Lung (tissue), 12 donors: ENCODE results near the gene CD22. TPM values are rescaled to one million over a fixed set of nuclear protein-coding genes. Genes with fewer than 3 reads are reported as not detected.
A peak's percentile ranks its signal among the peaks of the same experiment; 100 is the strongest.

ENCODE experiments used
- ATAC-seq: fragments of 200-7000 bp; cut with Tn5 transposase; one replicate; pipeline ENCODE4 v1.9.1; 2020; ENCODE audit warnings: moderate number of reproducible peaks; ENCODE audit not compliant: insufficient read depth, low FRiP score
- DNase-seq, 3 donors: peaks; one replicate each; pipeline ENCODE4 v3.0.0-alpha.2; 2013 to 2017
- H3K27ac ChIP-seq, 2 donors: one replicate each; pipeline ENCODE4 v1.5.1; 2013; ENCODE audit warnings: mild to moderate bottlenecking in 2 of 2, moderate library complexity in 2 of 2, control low read depth in 1 of 2, inconsistent platforms in 1 of 2, low read depth in 1 of 2, low read length in 1 of 2
- H3K27me3 ChIP-seq, 3 donors: one replicate each; pipeline ENCODE4 v1.5.1; 2013; ENCODE audit warnings: low read length in 2 of 3; ENCODE audit not compliant: control insufficient read depth in 3 of 3, insufficient read depth in 3 of 3
- H3K36me3 ChIP-seq, 4 donors: one replicate each; pipeline ENCODE4 v1.5.1; 2013; ENCODE audit warnings: low read length in 4 of 4, mild to moderate bottlenecking in 1 of 4, moderate library complexity in 1 of 4; ENCODE audit not compliant: control insufficient read depth in 4 of 4, insufficient read depth in 4 of 4
- H3K4me1 ChIP-seq, 5 donors: one replicate each; pipeline ENCODE4 v1.5.1; 2013; ENCODE audit warnings: low read length in 5 of 5, mild to moderate bottlenecking in 2 of 5, moderate library complexity in 1 of 5; ENCODE audit not compliant: control insufficient read depth in 5 of 5, insufficient read depth in 5 of 5
- H3K4me3 ChIP-seq: one replicate; pipeline ENCODE4 v1.5.1; 2013; ENCODE audit warnings: mild to moderate bottlenecking, control low read depth, moderate library complexity
- H3K9ac ChIP-seq, 2 donors: one replicate each; pipeline ENCODE4 v1.5.1; 2013; ENCODE audit warnings: low read length in 2 of 2, control low read depth in 1 of 2; ENCODE audit not compliant: insufficient read depth in 1 of 2
- H3K9me3 ChIP-seq, 4 donors: one replicate each; pipeline ENCODE4 v1.5.1; 2013; ENCODE audit warnings: low read length in 3 of 4, mild to moderate bottlenecking in 1 of 4, moderate library complexity in 1 of 4; ENCODE audit not compliant: control insufficient read depth in 4 of 4, insufficient read depth in 3 of 4
- CTCF ChIP-seq: IDR thresholded peaks from 2 replicates; pipeline ENCODE4 v1.5.1; 2012; ENCODE audit warnings: mild to moderate bottlenecking; ENCODE audit errors: control extremely low read depth, extremely low read depth
- WGBS, 2 donors: extraction: QIAGEN DNeasy Blood & Tissue Kit; methylation state at CpG; one replicate each; pipeline ENCODE4 v1.1.7; 2013; 5-methylcytosine and 5-hydroxymethylcytosine counted together
- polyA plus RNA-seq, 2 donors: library from polyadenylated mRNA; stranded (reverse); fragments of 200-250 nt; gene quantifications; one replicate each; pipeline ENCODE4 v1.2.1, GENCODE V29; 2013
- total RNA-seq, 2 donors: library from RNA; depleted of rRNA in 1 of 2; stranded (reverse); fragments of >200 nt in 1 of 2; gene quantifications; one replicate each; pipeline ENCODE4 v1.2.1, GENCODE V29; 2014 to 2021
- donor health status: control.
- donor health status: control.
- donor health status: Bipolar disorder and iron deficiency.
- donor health status: healthy.
- donor health status: DM: yes; HTN: yes; CAD: no.

Gene CD22
- total and polyA plus RNA-seq, 4 donors: 4.7 to 53.8 (median 30.7) TPM

DNA sequence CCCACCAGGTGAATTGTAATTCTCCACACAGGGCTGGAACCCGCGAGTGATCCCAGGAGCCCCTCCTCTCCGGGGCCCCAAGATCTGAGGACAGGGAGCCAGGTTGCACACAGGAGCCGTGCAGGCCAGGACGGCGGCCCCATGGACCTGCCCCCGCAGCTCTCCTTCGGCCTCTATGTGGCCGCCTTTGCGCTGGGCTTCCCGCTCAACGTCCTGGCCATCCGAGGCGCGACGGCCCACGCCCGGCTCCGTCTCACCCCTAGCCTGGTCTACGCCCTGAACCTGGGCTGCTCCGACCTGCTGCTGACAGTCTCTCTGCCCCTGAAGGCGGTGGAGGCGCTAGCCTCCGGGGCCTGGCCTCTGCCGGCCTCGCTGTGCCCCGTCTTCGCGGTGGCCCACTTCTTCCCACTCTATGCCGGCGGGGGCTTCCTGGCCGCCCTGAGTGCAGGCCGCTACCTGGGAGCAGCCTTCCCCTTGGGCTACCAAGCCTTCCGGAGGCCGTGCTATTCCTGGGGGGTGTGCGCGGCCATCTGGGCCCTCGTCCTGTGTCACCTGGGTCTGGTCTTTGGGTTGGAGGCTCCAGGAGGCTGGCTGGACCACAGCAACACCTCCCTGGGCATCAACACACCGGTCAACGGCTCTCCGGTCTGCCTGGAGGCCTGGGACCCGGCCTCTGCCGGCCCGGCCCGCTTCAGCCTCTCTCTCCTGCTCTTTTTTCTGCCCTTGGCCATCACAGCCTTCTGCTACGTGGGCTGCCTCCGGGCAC, 22.6 kb downstream of the CD22 start:
- Histone ChIP-seq H3K27ac (no peak overlapping the region), H3K4me3 (no peak overlapping the region), H3K9me3 (no peaks in the 10 kb centered on the region), H3K27me3 (no peaks in the 10 kb centered on the region), H3K9ac (no peak overlapping the region), H3K36me3 (no peaks in the 10 kb centered on the region), H3K4me1 (peaks cover 0 to 26% (median 0%) of the 10 kb centered on the region in 5 donors)
- DNase-seq: no peak
- TF ChIP-seq CTCF: no peak
- 94 to 97% methylated on average over 46 to 47 of the region's 47 CpGs for WGBS, 2 donors
- no peak for ATAC-seq

DNA sequence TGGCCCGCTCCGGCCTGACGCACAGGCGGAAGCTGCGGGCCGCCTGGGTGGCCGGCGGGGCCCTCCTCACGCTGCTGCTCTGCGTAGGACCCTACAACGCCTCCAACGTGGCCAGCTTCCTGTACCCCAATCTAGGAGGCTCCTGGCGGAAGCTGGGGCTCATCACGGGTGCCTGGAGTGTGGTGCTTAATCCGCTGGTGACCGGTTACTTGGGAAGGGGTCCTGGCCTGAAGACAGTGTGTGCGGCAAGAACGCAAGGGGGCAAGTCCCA, 23.1 kb downstream of the CD22 start:
- no peaks in the 10 kb centered on the region for H3K36me3 ChIP-seq
- no peaks in the 10 kb centered on the region for H3K9me3 ChIP-seq
- H3K4me1 ChIP-seq: peaks cover 0 to 26% (median 0%) of the 10 kb centered on the region in 5 donors
- 89% methylated on average over 18 of the region's 18 CpGs for WGBS, 2 donors
- ATAC-seq: no peak
- DNase-seq: no peak
- no peak for TF ChIP-seq CTCF
- H3K27me3 ChIP-seq: no peaks in the 10 kb centered on the region
- no peak overlapping the region for H3K4me3 ChIP-seq
- no peak overlapping the region for H3K9ac ChIP-seq
- no peak overlapping the region for H3K27ac ChIP-seq

- no peak overlapping the region for H3K27ac ChIP-seq
- WGBS, 2 donors: 36% methylated on average over 29 to 32 of the region's 32 CpGs
- H3K27me3 ChIP-seq: no peaks in the 10 kb centered on the region
- ATAC-seq: peak; percentile 36
- DNase-seq: peak; percentile 79 to 89 (median 85)
- H3K4me1 ChIP-seq: peaks cover 0 to 31% (median 0%) of the 10 kb centered on the region in 5 donors
- H3K4me3 ChIP-seq: no peak overlapping the region
- H3K36me3 ChIP-seq: no peaks in the 10 kb centered on the region
- TF ChIP-seq CTCF: peak; percentile 90
- no peak overlapping the region for H3K9ac ChIP-seq
- no peaks in the 10 kb centered on the region for H3K9me3 ChIP-seq
Measured at GRCh38 chr19:35352448-35353304, 23.7 kb downstream of the CD22 start.
